GM12874 (cell line): Measurements from ENCODE around the gene TMEM248.

Experiments
- CTCF ChIP-seq: IDR thresholded peaks from 2 replicates; pipeline ENCODE4 v1.5.1; 2011; ENCODE audit warnings: low read depth, mild to moderate bottlenecking, control low read depth, low read length, moderate library complexity; ENCODE audit not compliant: insufficient read depth

The TMEM248 gene

GRCh38 chr7:66920769-66921395 is at the start of gene TMEM248:
TMEM248 (plus strand) TSS chr7:66921225; CDS start chr7:66941866, 20,641 bp downstream.
- no peak for TF ChIP-seq CTCF

DNA sequence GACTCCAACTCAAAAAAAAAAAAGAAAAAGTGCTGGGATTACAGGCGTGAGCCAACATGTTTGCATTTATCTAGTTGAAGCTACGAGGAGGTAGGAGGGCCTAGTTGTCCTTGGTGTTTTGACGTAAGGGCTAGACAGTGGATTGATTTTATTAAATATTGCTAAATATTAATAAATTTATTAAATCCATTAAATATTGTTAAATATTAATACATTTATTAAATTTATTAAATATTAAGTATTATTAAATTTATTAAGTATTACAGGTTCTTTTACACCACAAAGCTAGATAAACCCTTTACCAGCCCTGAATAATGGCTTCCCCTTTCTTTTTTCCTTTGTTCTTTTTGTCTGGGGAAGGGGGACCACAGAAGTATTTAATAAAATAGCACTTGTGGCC is 47.5 kb upstream of the TMEM248 start:
- TF ChIP-seq CTCF = no peak

- TF ChIP-seq CTCF = no peak
Observed at GRCh38 chr7:66877577-66878300, 43.3 kb upstream of the TMEM248 start.

- TF ChIP-seq CTCF = no peak
Observed at GRCh38 chr7:66880053-66880452, 41.0 kb upstream of the TMEM248 start.

DNA sequence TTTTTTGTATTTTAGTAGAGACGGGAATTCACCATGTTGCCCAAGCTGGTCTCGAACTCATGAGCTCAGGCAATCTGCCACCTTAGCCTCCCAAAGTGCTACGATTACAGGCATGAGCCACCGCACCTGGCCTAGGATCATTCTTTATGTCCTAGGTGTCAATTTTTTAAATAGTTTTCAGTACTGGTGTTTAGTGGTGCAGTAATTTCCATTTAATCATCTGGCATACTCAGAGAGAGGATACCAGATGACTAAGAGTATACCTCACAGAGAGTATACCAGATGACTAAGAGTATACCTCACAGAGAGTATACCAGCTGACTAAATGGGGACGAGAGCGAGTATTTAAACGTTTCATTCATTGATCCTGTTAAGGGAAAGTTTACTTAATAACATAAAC is 37.3 kb upstream of the TMEM248 start:
- no peak for TF ChIP-seq CTCF

- TF ChIP-seq CTCF = no peak
Observed at GRCh38 chr7:66886152-66886551, 34.9 kb upstream of the TMEM248 start.

DNA sequence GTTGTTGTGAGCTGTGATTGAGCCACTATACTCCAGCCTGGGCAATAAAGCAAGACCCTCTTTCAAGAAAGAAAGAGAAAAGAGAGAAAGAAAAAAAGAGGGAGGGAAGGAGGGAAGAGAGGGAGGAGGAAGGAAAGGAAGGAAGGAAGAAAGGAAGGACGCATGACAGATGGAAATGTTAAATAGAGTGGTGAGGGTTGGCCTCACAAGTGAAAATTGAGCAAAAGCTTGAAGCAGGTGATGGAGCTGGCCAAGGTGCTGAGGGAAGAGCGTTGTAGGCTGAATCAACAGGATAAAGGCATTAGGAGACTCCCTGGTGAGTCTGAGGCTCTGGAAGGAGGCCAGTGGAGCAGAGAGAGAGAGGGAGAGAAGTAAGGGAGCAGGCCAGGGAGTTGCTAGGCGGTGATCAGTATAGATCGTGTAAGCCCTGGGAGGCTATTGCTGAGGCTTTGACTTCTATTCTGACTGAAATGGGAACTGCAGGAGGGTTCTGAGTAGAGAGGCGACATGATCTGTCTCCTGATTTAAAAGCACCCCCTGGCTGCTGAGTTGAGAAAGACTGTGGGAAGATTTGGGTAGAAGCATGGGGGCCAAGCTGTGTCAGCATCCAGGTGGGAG is 26.5 kb upstream of the TMEM248 start:
- no peak for TF ChIP-seq CTCF
